Measurements from ENCODE around the gene OR8G5.

The OR8G5 gene

GRCh38 chr11:124277804-124278203 lies 21.6 kb downstream of the OR8G5 start:
- DNase-seq (ENCODE audit: low read depth): no peak
- H3K4me3 ChIP-seq (ENCODE audit: low read depth, low read length): no peak overlapping the region

GRCh38 chr11:124278261-124278660 lies 22.1 kb downstream of the OR8G5 start:
- H3K4me3 ChIP-seq (ENCODE audit: low read depth, low read length): no peak overlapping the region
- DNase-seq (ENCODE audit: low read depth): no peak

DNA sequence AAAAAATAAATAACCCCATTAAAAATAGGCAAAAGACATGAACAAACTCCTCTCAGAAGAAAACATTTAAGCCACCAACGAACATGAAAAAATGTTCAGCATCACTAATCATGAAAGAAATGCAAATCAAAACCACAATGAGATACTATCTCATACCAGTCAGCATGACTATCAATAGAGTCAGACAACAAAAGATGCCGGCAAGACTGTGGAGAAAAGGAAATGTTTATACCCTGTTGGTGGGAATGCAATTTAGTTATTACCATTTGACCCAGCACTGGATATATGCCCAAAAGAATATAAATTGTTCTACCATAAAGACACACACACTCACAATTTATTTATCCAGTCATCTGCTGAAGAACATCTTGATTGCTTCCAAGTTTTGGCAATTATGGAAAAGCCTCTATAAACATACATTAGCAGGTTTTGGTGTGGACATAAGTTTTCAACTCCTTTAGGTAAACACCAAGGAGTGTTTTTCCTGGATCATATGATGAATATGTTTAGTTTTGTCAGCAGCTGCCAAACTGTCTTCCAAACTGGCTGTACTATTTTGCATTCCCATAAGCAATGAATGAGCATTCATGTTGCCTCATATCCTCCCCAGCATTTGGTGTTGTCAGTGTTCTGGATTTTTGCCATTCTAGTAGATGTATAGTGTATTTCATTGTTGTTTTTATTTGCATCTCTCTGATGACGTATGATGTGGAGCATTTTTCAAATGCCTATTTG lies 29.6 kb downstream of the OR8G5 start:
- peak; percentile 90 for DNase-seq (ENCODE audit: low read depth)
- H3K4me3 ChIP-seq (ENCODE audit: low read depth, low read length): no peak overlapping the region

DNA sequence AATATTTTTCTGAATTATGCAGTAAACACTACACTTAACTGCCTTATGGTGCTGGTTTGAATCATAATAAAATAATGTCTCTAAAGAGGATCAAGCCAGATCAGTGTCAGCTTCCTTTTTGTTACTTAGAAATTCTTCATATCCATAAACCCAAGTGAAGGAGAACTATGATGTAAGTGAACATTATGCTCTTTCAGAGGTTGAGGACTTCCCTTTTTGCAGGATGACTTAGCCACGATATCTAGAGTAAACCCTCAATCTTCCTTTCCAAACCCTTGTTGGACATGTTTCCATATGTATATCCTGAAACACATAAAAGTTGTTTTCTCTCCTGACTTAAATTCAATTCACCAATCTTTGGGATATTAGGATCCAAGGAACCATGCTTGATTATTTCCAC lies 38.5 kb downstream of the OR8G5 start:
- DNase-seq (ENCODE audit: low read depth): no peak
- H3K4me3 ChIP-seq (ENCODE audit: low read depth, low read length): no peak overlapping the region

DNA sequence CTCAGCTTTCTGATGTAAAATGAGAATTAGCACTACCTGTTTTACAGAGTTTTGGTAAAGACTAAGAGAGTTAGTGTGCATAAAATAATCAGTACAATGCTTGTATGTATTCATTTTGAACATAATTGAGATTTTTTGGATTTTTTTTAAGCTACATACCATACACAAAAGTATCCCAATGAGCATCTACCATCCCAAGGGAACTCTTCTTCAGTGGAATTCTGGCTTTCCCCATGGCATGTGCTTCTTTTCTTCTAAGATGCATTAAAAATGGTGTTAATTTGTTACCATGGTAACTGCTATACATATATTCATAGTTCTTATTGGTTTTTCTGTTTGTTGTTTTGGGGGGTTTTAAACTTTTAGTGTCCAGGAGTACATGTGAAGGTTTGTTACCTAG lies 39.8 kb downstream of the OR8G5 start:
- no peak overlapping the region for H3K4me3 ChIP-seq (ENCODE audit: low read depth, low read length)

DNA sequence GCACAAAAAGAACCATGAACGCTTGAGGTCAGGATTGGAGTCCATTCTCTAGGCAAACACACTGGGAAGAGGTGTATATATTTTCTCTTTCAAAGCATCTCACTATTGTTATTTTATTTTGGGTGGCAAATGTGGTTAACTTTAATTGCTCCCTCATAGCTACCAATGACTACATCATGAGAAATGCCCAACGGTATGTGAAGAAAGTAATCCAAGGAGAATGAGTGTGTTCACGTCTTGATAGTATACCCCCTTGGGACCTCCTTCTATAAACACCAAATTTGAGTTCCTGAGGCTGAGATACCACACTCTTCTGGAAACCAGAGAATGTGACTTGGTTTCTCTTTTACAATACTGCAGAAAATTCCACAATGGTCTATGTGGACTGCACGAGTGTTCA lies 41.7 kb downstream of the OR8G5 start:
- DNase-seq (ENCODE audit: low read depth): peak; percentile 80
- H3K4me3 ChIP-seq (ENCODE audit: low read depth, low read length): no peak overlapping the region

More for the DNA sequence above, 39.8 kb downstream of the OR8G5 start:
- DNase-seq (ENCODE audit: low read depth): no peak

DNA sequence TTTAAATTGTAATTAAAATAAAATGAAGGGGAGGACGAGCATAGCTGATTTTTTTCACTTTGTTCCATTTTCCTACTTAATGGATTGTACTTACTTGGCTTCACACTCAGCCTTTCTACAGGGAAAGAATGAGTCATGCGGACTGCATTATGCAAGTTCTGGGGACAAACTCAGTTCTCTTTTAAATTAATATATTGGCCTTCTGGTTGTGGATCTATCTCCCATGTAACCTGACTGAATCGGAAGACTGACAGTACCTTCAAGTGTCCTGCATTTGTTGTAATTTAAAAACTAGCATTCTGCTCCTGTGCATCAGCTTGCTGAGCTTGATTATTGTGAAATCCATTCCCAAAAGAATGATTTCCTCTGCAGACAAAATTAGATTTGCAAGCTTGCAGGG lies 45.4 kb downstream of the OR8G5 start:
- H3K4me3 ChIP-seq (ENCODE audit: low read depth, low read length): no peak overlapping the region
- DNase-seq (ENCODE audit: low read depth): no peak

DNA sequence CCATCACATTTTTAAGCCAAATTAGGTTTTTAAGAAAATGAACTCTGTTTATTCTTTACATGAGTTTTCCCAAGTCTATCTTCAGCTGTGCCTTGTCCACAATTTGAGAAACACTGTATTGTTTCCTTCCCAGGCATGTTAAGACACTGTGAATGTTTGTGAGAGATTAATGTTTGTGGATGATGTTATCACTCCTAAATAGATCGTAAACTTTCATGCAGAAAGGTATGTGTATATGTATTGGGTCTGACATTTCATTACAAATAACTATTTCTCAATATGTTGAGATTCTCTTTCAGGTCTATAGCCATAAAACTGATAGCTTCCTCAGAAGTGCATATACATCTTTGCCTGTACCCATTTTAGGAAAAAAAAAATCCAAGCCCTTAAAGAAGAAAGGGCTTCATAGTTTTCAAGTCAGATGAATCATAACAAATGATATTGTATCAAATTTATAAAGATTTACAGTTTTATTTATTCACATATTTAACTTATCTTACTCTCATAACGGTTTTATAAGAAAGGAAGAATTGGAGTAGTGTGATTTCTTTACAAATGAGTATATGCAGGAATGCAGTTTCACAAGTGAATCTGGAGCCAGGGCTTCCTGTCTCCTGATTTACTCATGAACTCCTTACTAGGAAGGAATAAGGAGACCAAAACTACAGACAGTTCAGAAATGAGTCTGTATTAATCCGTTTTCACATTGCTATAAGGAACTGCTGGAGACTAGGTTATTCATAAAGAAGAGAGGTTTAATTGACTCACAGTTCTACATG lies 46.4 kb downstream of the OR8G5 start:
- no peak overlapping the region for H3K4me3 ChIP-seq (ENCODE audit: low read depth, low read length)
- no peak for DNase-seq (ENCODE audit: low read depth)

DNA sequence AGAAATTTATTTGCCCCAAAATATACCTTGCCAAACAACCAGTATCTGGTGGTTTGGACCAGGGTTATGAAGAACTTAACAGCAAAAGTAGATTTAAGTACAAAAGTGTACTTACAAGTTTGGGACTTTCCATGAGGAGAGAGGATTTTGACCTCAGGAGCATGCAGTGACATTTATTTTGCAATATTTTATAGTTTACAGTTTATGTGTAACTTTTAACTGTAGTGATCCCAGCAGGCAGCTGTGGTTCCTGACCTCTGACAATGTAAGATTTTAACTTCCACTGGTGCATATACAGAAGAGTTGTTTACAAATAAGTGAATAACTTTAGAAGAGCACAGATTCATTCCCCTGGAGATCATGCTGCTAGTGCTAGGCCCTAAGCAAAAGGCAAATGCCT lies 50.9 kb downstream of the OR8G5 start:
- no peak for DNase-seq (ENCODE audit: low read depth)
- no peak overlapping the region for H3K4me3 ChIP-seq (ENCODE audit: low read depth, low read length)

GRCh38 chr11:124310721-124311120 lies 54.5 kb downstream of the OR8G5 start:
- DNase-seq (ENCODE audit: low read depth): peak; percentile 56

GRCh38 chr11:124311269-124311668 lies 55.1 kb downstream of the OR8G5 start:
- DNase-seq (ENCODE audit: low read depth): no peak
- no peak overlapping the region for H3K4me3 ChIP-seq (ENCODE audit: low read depth, low read length)

More at GRCh38 chr11:124310721-124311120, 54.5 kb downstream of the OR8G5 start:
- H3K4me3 ChIP-seq (ENCODE audit: low read depth, low read length): no peak overlapping the region

GRCh38 chr11:124311670-124312069 lies 55.5 kb downstream of the OR8G5 start:
- DNase-seq (ENCODE audit: low read depth): no peak

DNA sequence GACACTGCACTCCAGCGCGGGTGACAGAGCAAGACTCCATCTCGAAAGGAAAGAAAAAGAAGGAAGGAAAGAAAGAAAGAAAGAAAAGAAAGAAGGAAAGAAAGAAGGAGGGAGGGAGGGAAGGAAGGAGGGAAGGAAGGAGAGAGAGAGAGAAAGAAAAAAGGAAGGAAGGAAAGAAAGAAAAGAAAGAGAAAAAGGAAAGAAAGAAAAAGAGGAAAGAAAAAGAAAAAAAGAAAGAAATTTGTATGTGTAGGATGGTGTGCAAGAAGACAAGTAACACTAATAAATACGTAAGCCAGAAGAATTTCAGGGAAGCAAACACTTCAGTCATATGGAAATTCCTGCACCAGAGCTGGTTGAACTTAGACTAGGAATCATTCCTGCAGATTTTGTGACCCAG lies 57.0 kb downstream of the OR8G5 start:
- no peak overlapping the region for H3K4me3 ChIP-seq (ENCODE audit: low read depth, low read length)
- no peak for DNase-seq (ENCODE audit: low read depth)

More at GRCh38 chr11:124311670-124312069, 55.5 kb downstream of the OR8G5 start:
- H3K4me3 ChIP-seq (ENCODE audit: low read depth, low read length): no peak overlapping the region

- DNase-seq (ENCODE audit: low read depth): no peak
- no peak within 1 kb of the TSS for H3K4me3 ChIP-seq (ENCODE audit: low read depth, low read length)
Observed at GRCh38 chr11:124313849-124314248, 57.7 kb downstream of the OR8G5 start, which contains the start of gene OR8D1. TSS of gene OR8D1 (minus strand) at chr11:124313949. CDS start at chr11:124310766, 3,183 bp downstream.

- no peak overlapping the region for H3K4me3 ChIP-seq (ENCODE audit: low read depth, low read length)
- no peak for DNase-seq (ENCODE audit: low read depth)
Observed at GRCh38 chr11:124315052-124315451, 58.9 kb downstream of the OR8G5 start.
